SK-N-SH (cell line): ENCODE measurements around the gene ATP2B2. TPM values are rescaled to one million over a fixed set of nuclear protein-coding genes. Genes with fewer than 3 reads are reported as not detected.

Experiments used
- CTCF ChIA-PET: fragments of 300-600, 350-600 bp; formaldehyde crosslinking; extraction: SDS; loops from one replicate; lab custom pipeline; 2021; lab: Yijun Ruan, JAX
- POLR2A ChIA-PET: fragments of 350-600 bp; sonication (Branson Sonifier 250); formaldehyde crosslinking; extraction: SDS; loops from one replicate; lab custom pipeline; 2020; ENCODE audit warnings: antibody characterized with exemption, inconsistent platforms; lab: Yijun Ruan, JAX
- DNase-seq: peaks from one replicate; pipeline ENCODE4 v3.0.0; 2012
- H2AFZ ChIP-seq: fragments of 200-600 bp; sonication (generic); 2 replicates; pipeline ENCODE4 v1.8.1; 2016; ENCODE audit warnings: antibody characterized with exemption, mild to moderate bottlenecking, low read depth
- H3F3A ChIP-seq: fragments of 200-600 bp; sonication (generic); replicated peaks from 2 replicates; pipeline ENCODE3; 2016; ENCODE audit warnings: antibody characterized with exemption, mild to moderate bottlenecking; ENCODE audit not compliant: insufficient read depth
- H3K27ac ChIP-seq, 2 experiments: fragments of 200-500 bp in 1 of 2; fragments of 200-600 bp in 1 of 2; sonication (Bioruptor generic) in 1 of 2; sonication (generic), shearing (Covaris generic) in 1 of 2; 2 replicates each; pipeline versions ENCODE4 v1.5.1 to v1.6.1; 2014 to 2016; ENCODE audit warnings: low read depth in 2 of 2, inconsistent platforms in 1 of 2, low read length in 1 of 2, mild to moderate bottlenecking in 1 of 2, mixed read lengths in 1 of 2
- H3K27me3 ChIP-seq: fragments of 200-600 bp; sonication (generic), shearing (Covaris generic); 2 replicates; pipeline ENCODE4 v1.6.1; 2016; ENCODE audit warnings: mixed run types; ENCODE audit not compliant: insufficient read depth
- H3K36me3 ChIP-seq, 2 experiments: fragments of 200-500 bp in 1 of 2; fragments of 200-600 bp in 1 of 2; sonication (Bioruptor generic) in 1 of 2; sonication (generic) in 1 of 2; replicated peaks in 1 of 2; 2 replicates each; pipeline versions ENCODE3 to v1.5.1; 2014 to 2016; ENCODE audit warnings: low read length in 1 of 2, mild to moderate bottlenecking in 1 of 2; ENCODE audit not compliant: insufficient read depth in 2 of 2, control insufficient read depth in 1 of 2
- H3K4me1 ChIP-seq, 2 experiments: fragments of 200-500 bp in 1 of 2; fragments of 200-600 bp in 1 of 2; sonication (Bioruptor generic) in 1 of 2; sonication (generic), shearing (Covaris generic) in 1 of 2; 2 replicates each; pipeline versions ENCODE4 v1.5.1 to v1.6.1; 2014 to 2016; ENCODE audit warnings: low read depth in 1 of 2, low read length in 1 of 2, mixed run types in 1 of 2; ENCODE audit not compliant: insufficient read depth in 2 of 2, control insufficient read depth in 1 of 2
- H3K4me2 ChIP-seq: fragments of 200-600 bp; sonication (generic), shearing (Covaris generic); 2 replicates; pipeline ENCODE4 v1.6.1; 2017; ENCODE audit warnings: mixed run types
- H3K4me3 ChIP-seq, 2 experiments: fragments of 200-500 bp in 1 of 2; fragments of 200-600 bp in 1 of 2; sonication (Bioruptor generic) in 1 of 2; sonication (generic), shearing (Covaris generic) in 1 of 2; 2 replicates each; pipeline versions ENCODE4 v1.5.1 to v1.8.1; 2014 to 2016; ENCODE audit warnings: low read depth in 2 of 2, inconsistent platforms in 1 of 2, low read length in 1 of 2, mild to moderate bottlenecking in 1 of 2, mixed read lengths in 1 of 2, moderate library complexity in 1 of 2
- H3K79me2 ChIP-seq: fragments of 200-600 bp; sonication (generic); 2 replicates; pipeline ENCODE4 v1.8.1; 2017; ENCODE audit warnings: mild to moderate bottlenecking; ENCODE audit not compliant: insufficient read depth
- H3K9ac ChIP-seq: fragments of 200-600 bp; sonication (generic); 2 replicates; pipeline ENCODE4 v1.6.1; 2017; ENCODE audit warnings: mixed run types
- H3K9me2 ChIP-seq: fragments of 200-600 bp; sonication (generic); 2 replicates; pipeline ENCODE4 v1.6.1; 2017; ENCODE audit warnings: mixed run types
- H3K9me3 ChIP-seq: fragments of 200-600 bp; sonication (generic); 2 replicates; pipeline ENCODE4 v1.6.1; 2017; ENCODE audit warnings: mixed run types, mild to moderate bottlenecking, moderate library complexity
- H4K20me1 ChIP-seq: fragments of 200-600 bp; sonication (generic); 2 replicates; pipeline ENCODE4 v1.6.1; 2017; ENCODE audit warnings: mild to moderate bottlenecking, mixed run types; ENCODE audit not compliant: insufficient read depth
- ELF1 ChIP-seq: IDR thresholded peaks from 2 replicates; pipeline ENCODE4 v1.4.0; 2012
- FOSL2 ChIP-seq: IDR thresholded peaks from 2 replicates; pipeline ENCODE4 v1.4.0; 2012; ENCODE audit warnings: low read depth, mild to moderate bottlenecking, moderate library complexity, borderline replicate concordance
- FOXJ3 ChIP-seq: sonication (generic); formaldehyde crosslinking; IDR thresholded peaks from 2 replicates; pipeline ENCODE4 v1.5.1; 2020; ENCODE audit warnings: mild to moderate bottlenecking, missing genetic modification reagents
- FOXM1 ChIP-seq: IDR thresholded peaks from 2 replicates; pipeline ENCODE4 v1.4.0; 2012; ENCODE audit warnings: low read depth, mild to moderate bottlenecking
- GATA2 ChIP-seq: sonication (generic); formaldehyde crosslinking; IDR thresholded peaks from 2 replicates; pipeline ENCODE4 v1.5.0; 2020; ENCODE audit warnings: mild to moderate bottlenecking, missing genetic modification reagents
- JUND ChIP-seq: IDR thresholded peaks from 2 replicates; pipeline ENCODE4 v1.4.0; 2012
- MEF2A ChIP-seq: IDR thresholded peaks from 2 replicates; pipeline ENCODE4 v1.4.0; 2012; ENCODE audit warnings: low read depth, borderline replicate concordance
- MXI1 ChIP-seq: IDR thresholded peaks from 2 replicates; pipeline ENCODE4 v1.6.1; 2012; ENCODE audit warnings: mild to moderate bottlenecking, low read depth, low read length, improper control_type of control experiment
- NFIC ChIP-seq: IDR thresholded peaks from 2 replicates; pipeline ENCODE4 v1.4.0; 2012; ENCODE audit warnings: borderline replicate concordance
- NRF1 ChIP-seq: IDR thresholded peaks from 2 replicates; pipeline ENCODE4 v1.6.1; 2012; ENCODE audit warnings: low read depth, mild to moderate bottlenecking, low read length
- PBX3 ChIP-seq: IDR thresholded peaks from 2 replicates; pipeline ENCODE4; 2012
- POLR2AphosphoS5 ChIP-seq: IDR thresholded peaks from 2 replicates; pipeline ENCODE4 v1.6.1; 2012; ENCODE audit warnings: low read depth, low read length
- RAD21 ChIP-seq: IDR thresholded peaks from 2 replicates; pipeline ENCODE4 v1.6.1; 2012; ENCODE audit warnings: mild to moderate bottlenecking, low read length
- REST ChIP-seq: IDR thresholded peaks from 2 replicates; pipeline ENCODE4 v1.6.1; 2012; ENCODE audit warnings: mild to moderate bottlenecking, low read depth, low read length, moderate library complexity
- SMC3 ChIP-seq: IDR thresholded peaks from 2 replicates; pipeline ENCODE4 v1.6.1; 2012; ENCODE audit warnings: low read depth, low read length, improper control_type of control experiment
- TAF1 ChIP-seq: IDR thresholded peaks from 2 replicates; pipeline ENCODE4 v1.6.1; 2012; ENCODE audit warnings: low read depth, mild to moderate bottlenecking, low read length, moderate library complexity, borderline replicate concordance
- TEAD4 ChIP-seq: IDR thresholded peaks from 2 replicates; pipeline ENCODE4 v1.4.0; 2012; ENCODE audit warnings: mild to moderate bottlenecking, borderline replicate concordance; ENCODE audit not compliant: insufficient read depth
- USF2 ChIP-seq: fragments of 150-350 bp; IDR thresholded peaks from 2 replicates; pipeline ENCODE4 v1.6.1; 2017; ENCODE audit warnings: antibody characterized with exemption, low read length, low read depth, borderline replicate concordance
- ZBTB33 ChIP-seq: IDR thresholded peaks from 2 replicates; pipeline ENCODE4 v1.4.0; 2012; ENCODE audit warnings: low read depth, borderline replicate concordance
- WGBS: methylation state at CpG from one replicate; pipeline ENCODE4 v1.1.6; 2017; ENCODE audit warnings: low lambda C conversion rate; 5-methylcytosine and 5-hydroxymethylcytosine counted together
- polyA plus RNA-seq, 3 experiments: library from polyadenylated mRNA; depleted of rRNA; stranded (reverse); fragments of >200 nt; gene quantifications; 2 replicates each; pipeline ENCODE4 v1.2.3, GENCODE V29; 2012

Gene ATP2B2
- polyA plus RNA-seq, 1 of the 3 experiments (the other 2 are of a cell fraction) = 0.15 TPM

GRCh38 chr3:10392906-10393461, 112.4 kb downstream of the ATP2B2 start:
- no peaks in the 10 kb centered on the region; the same call in 1 of the 2 replicates for H3K27me3 ChIP-seq
- H3K4me2 ChIP-seq = no peak overlapping the region
- no peak overlapping the region for H2AFZ ChIP-seq
- H3K9ac ChIP-seq = no peak overlapping the region
- no peak overlapping the region for H3K4me3 ChIP-seq
- no peaks in the 10 kb centered on the region for H4K20me1 ChIP-seq
- ChIA-PET POLR2A (no interaction called here), CTCF (interaction anchor here (0.9 to 1.5 kb wide), 4 partner anchors 10 to 345 kb away, joined by 3 to 7 read pairs (median 3); no protein-coding TSS in a partner anchor)
- H3K9me3 ChIP-seq = no peaks in the 10 kb centered on the region
- H3K9me2 ChIP-seq = no peaks in the 10 kb centered on the region
- no peaks in the 10 kb centered on the region for H3K79me2 ChIP-seq
- no peaks in the 10 kb centered on the region; a peak in 1 of 4 replicates for H3K4me1 ChIP-seq
- 49% methylated on average over 13 of the region's 15 CpGs for WGBS
- no peak overlapping the region for H3K27ac ChIP-seq
- no peaks in the 10 kb centered on the region for H3K36me3 ChIP-seq
- no peak for DNase-seq
- no peaks in the 10 kb centered on the region for H3F3A ChIP-seq
- TF ChIP-seq NRF1 (no peak), PBX3 (no peak), FOXM1 (no peak), ZBTB33 (no peak), SMC3 (no peak), FOSL2 (no peak), NFIC (no peak), JUND (no peak), MEF2A (no peak), REST (no peak), MXI1 (no peak), GATA2 (no peak), TEAD4 (no peak), TAF1 (no peak), USF2 (no peak), FOXJ3 (no peak), ELF1 (no peak), POLR2AphosphoS5 (no peak), RAD21 (no peak)
